Stomach smooth muscle (tissue), 2 donors: ENCODE data around the gene ADAMTS16.

ENCODE experiments used
- H3K27ac ChIP-seq: one replicate; pipeline ENCODE4 v1.7.0; 2013; ENCODE audit warnings: mild to moderate bottlenecking, low read length, inconsistent platforms
- H3K27me3 ChIP-seq, 2 donors: one replicate each; pipeline ENCODE4 v1.7.0; 2013; ENCODE audit warnings: low read length in 2 of 2; ENCODE audit not compliant: insufficient read depth in 2 of 2, control insufficient read depth in 1 of 2
- H3K36me3 ChIP-seq, 2 donors: one replicate each; pipeline ENCODE4 v1.7.0; 2013; ENCODE audit warnings: low read length in 2 of 2; ENCODE audit not compliant: control insufficient read depth in 2 of 2, insufficient read depth in 2 of 2
- H3K4me1 ChIP-seq: one replicate; pipeline ENCODE4 v1.7.0; 2013; ENCODE audit warnings: low read length; ENCODE audit not compliant: control insufficient read depth, insufficient read depth
- H3K4me3 ChIP-seq, 2 donors: one replicate each; pipeline ENCODE4 v1.7.0; 2013; ENCODE audit warnings: low read length in 2 of 2
- H3K9ac ChIP-seq, 2 donors: one replicate each; pipeline ENCODE4 v1.7.0; 2013; ENCODE audit warnings: low read length in 2 of 2, mild to moderate bottlenecking in 1 of 2
- H3K9me3 ChIP-seq, 2 donors: one replicate each; pipeline ENCODE4 v1.7.0; 2013; ENCODE audit warnings: low read length in 2 of 2; ENCODE audit not compliant: control insufficient read depth in 2 of 2
- donor health status: healthy.
- donor health status: Pancreatic carcinoma.

The ADAMTS16 gene

GRCh38 chr5:5278815-5279381 is 138.8 kb downstream of the ADAMTS16 start:
- Histone ChIP-seq H3K27ac (no peak overlapping the region), H3K9me3 (peaks cover 2 to 4% of the 10 kb centered on the region in 2 donors), H3K36me3 (no peaks in the 10 kb centered on the region), H3K4me1 (no peaks in the 10 kb centered on the region), H3K9ac (no peak overlapping the region), H3K27me3 (no peaks in the 10 kb centered on the region), H3K4me3 (no peak overlapping the region)

DNA sequence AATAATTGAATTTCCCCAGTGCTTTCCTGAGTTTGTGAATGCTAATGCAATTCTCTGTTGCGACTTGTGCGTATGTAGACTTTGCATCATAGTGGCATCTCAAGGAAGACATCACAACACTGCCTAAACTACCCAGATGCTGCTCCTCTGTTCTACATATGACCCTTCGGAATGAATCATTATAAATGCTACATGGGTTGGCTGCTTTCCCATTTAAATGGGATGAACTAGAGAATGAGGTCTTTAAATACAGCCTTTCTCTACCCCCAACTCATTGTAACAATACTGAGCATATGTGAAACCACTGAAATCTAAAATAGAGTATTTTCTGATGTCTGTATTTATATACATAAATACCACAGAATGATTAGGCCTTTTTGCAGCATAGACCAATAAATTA is 145.8 kb downstream of the ADAMTS16 start:
- H3K27ac ChIP-seq: no peak overlapping the region
- no peaks in the 10 kb centered on the region for H3K27me3 ChIP-seq
- no peak overlapping the region for H3K9ac ChIP-seq
- H3K4me1 ChIP-seq: no peaks in the 10 kb centered on the region
- no peak overlapping the region for H3K4me3 ChIP-seq
- no peaks in the 10 kb centered on the region for H3K36me3 ChIP-seq
- peaks cover 3 to 7% of the 10 kb centered on the region in 2 donors for H3K9me3 ChIP-seq

- Histone ChIP-seq H3K4me1 (no peaks in the 10 kb centered on the region), H3K9ac (no peak overlapping the region), H3K27ac (no peak overlapping the region), H3K36me3 (no peaks in the 10 kb centered on the region), H3K4me3 (no peak overlapping the region), H3K27me3 (no peaks in the 10 kb centered on the region), H3K9me3 (peaks cover 3 to 7% of the 10 kb centered on the region in 2 donors)
Measured at GRCh38 chr5:5287419-5287818, 147.3 kb downstream of the ADAMTS16 start.

DNA sequence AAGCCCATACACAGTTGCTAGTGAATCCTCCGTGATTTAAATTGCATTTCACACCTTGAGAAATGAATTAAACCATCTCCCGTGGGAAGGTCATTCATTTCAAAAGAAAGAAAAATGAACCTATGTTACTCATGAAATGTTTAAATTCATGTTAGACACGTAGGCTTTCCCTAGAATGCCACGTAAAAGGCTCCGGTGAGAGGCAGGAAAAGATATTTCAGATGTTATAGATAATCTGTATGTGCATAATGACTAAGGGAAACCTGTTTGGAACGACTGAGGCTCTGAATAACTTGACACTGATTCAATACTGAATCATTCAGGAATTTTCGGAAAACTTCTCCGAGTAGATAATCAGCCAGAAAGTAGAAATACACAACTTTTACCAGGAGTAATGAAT is 148.1 kb downstream of the ADAMTS16 start:
- peaks cover 3 to 7% of the 10 kb centered on the region in 2 donors for H3K9me3 ChIP-seq
- no peak overlapping the region for H3K4me3 ChIP-seq
- no peak overlapping the region for H3K9ac ChIP-seq
- H3K36me3 ChIP-seq: no peaks in the 10 kb centered on the region
- no peak overlapping the region for H3K27ac ChIP-seq
- no peaks in the 10 kb centered on the region for H3K4me1 ChIP-seq
- no peaks in the 10 kb centered on the region for H3K27me3 ChIP-seq

DNA sequence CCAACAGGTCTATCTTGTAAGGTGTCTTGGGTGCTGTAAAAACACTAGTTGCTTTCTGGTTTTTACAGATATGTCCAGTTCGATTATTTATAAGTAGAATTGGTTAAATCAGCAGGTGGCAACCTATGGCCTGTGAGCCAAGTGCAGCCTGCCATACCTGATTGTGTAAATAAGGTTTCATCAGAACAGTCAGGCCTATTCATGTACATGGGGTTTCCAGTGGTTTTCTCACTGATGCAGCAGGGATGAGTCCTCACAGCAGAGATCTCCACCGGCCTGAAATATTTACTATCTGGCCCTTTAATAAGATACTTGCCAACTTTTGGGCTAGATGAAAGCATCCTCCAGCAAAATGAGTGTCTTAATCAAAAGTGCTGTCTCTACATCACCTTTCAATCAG is 149.4 kb downstream of the ADAMTS16 start:
- H3K27ac ChIP-seq: no peak overlapping the region
- H3K9me3 ChIP-seq: peaks cover 3 to 5% of the 10 kb centered on the region in 2 donors
- H3K4me3 ChIP-seq: no peak overlapping the region
- H3K27me3 ChIP-seq: no peaks in the 10 kb centered on the region
- no peak overlapping the region for H3K9ac ChIP-seq
- no peaks in the 10 kb centered on the region for H3K4me1 ChIP-seq
- no peaks in the 10 kb centered on the region for H3K36me3 ChIP-seq

DNA sequence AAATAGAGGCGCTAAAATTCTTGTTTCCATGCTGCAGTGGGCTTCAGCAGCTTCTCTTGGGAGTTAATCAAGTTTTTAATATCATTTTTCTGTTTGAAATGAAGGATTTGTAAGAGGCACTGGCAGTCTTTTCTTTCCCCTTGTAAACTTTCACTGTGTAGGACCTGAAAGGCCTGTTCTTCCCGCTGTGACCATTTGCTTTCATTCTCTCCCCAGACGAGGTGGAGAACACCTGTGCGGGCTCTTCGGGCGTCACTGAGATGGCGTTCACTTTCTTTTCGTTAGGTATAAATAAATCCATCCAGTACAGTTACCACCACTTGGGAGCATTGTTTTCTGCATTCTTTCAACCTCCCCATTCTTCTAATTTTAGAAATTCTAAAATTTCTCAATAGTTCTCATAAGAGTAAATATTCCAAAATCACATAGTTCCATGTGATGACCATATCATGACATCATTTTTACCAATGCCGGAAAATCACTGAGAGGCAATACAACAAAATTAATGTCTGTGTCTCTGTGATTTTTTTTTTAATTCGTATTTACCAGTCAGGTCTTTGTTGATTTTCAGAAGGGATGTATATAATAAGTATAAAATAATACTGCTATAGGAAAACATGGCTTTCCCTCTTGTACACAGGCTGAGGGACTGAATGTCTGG is 150.7 kb downstream of the ADAMTS16 start:
- H3K36me3 ChIP-seq: no peaks in the 10 kb centered on the region
- H3K9me3 ChIP-seq: peaks cover 5 to 7% of the 10 kb centered on the region in 2 donors
- H3K27ac ChIP-seq: no peak overlapping the region
- H3K4me1 ChIP-seq: no peaks in the 10 kb centered on the region
- no peaks in the 10 kb centered on the region for H3K27me3 ChIP-seq
- no peak overlapping the region for H3K9ac ChIP-seq
- H3K4me3 ChIP-seq: no peak overlapping the region

GRCh38 chr5:5291357-5291756 is 151.2 kb downstream of the ADAMTS16 start:
- no peaks in the 10 kb centered on the region for H3K4me1 ChIP-seq
- no peak overlapping the region for H3K27ac ChIP-seq
- no peak overlapping the region for H3K9ac ChIP-seq
- H3K27me3 ChIP-seq: no peaks in the 10 kb centered on the region
- H3K9me3 ChIP-seq: peaks cover 6 to 7% of the 10 kb centered on the region in 2 donors
- no peaks in the 10 kb centered on the region for H3K36me3 ChIP-seq
- no peak overlapping the region for H3K4me3 ChIP-seq

DNA sequence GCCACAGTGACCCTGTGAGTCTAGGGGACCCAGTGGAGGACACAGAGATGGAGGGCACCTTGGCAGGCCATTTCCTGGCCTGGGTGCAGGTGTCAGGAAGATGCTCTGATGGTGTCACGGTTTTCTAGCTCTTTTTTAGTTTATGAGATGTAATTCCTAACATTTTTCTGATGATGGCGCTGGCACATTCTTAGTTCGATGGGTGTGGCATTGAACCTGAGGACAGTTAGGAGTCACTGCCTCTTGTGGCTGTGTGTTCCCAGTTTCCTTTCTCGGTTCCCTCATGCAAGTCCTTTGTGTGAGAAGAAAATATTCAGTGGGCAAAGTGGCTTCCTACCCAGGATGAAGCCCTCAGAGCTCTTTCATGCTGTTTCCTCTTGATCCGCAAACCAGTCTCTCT is 152.9 kb downstream of the ADAMTS16 start:
- H3K9me3 ChIP-seq: peaks cover 7 to 10% of the 10 kb centered on the region in 2 donors

GRCh38 chr5:5294429-5294828 is 154.3 kb downstream of the ADAMTS16 start:
- peaks cover 0 to 2% of the 10 kb centered on the region in 2 donors for H3K27me3 ChIP-seq
- no peaks in the 10 kb centered on the region for H3K4me1 ChIP-seq
- H3K9me3 ChIP-seq: peaks cover 7 to 14% of the 10 kb centered on the region in 2 donors
- no peak overlapping the region for H3K9ac ChIP-seq
- H3K36me3 ChIP-seq: no peaks in the 10 kb centered on the region
- no peak overlapping the region for H3K27ac ChIP-seq
- H3K4me3 ChIP-seq: no peak overlapping the region

More for the DNA sequence above, 152.9 kb downstream of the ADAMTS16 start:
- no peak overlapping the region for H3K4me3 ChIP-seq
- H3K27me3 ChIP-seq: peaks cover 0 to 2% of the 10 kb centered on the region in 2 donors
- H3K27ac ChIP-seq: no peak overlapping the region
- H3K4me1 ChIP-seq: no peaks in the 10 kb centered on the region
- no peaks in the 10 kb centered on the region for H3K36me3 ChIP-seq
- no peak overlapping the region for H3K9ac ChIP-seq

GRCh38 chr5:5295351-5295750 is 155.2 kb downstream of the ADAMTS16 start:
- H3K27ac ChIP-seq: no peak overlapping the region
- no peaks in the 10 kb centered on the region for H3K36me3 ChIP-seq
- no peak overlapping the region for H3K9ac ChIP-seq
- H3K27me3 ChIP-seq: peaks cover 0 to 2% of the 10 kb centered on the region in 2 donors
- no peak overlapping the region for H3K4me3 ChIP-seq
- peaks cover 4 to 14% of the 10 kb centered on the region in 2 donors for H3K9me3 ChIP-seq
- H3K4me1 ChIP-seq: no peaks in the 10 kb centered on the region

- Histone ChIP-seq H3K9ac (no peak overlapping the region), H3K27ac (no peak overlapping the region), H3K36me3 (no peaks in the 10 kb centered on the region), H3K4me3 (no peak overlapping the region), H3K9me3 (peaks cover 5 to 14% of the 10 kb centered on the region in 2 donors), H3K4me1 (no peaks in the 10 kb centered on the region), H3K27me3 (peaks cover 0 to 2% of the 10 kb centered on the region in 2 donors)
Measured at GRCh38 chr5:5296051-5296450, 155.9 kb downstream of the ADAMTS16 start.
